Erythroblast (primary cell): Measurements from ENCODE around the gene MCTP1.

Experiments used
- GATA1 ChIP-seq: IDR thresholded peaks from 2 replicates; pipeline ENCODE4 v1.6.1; 2011; ENCODE audit warnings: low read depth, mild to moderate bottlenecking, control low read depth, low read length, moderate library complexity
- POLR2A ChIP-seq: IDR thresholded peaks from 2 replicates; pipeline ENCODE4 v1.6.1; 2011; ENCODE audit warnings: mild to moderate bottlenecking, low read length

DNA sequence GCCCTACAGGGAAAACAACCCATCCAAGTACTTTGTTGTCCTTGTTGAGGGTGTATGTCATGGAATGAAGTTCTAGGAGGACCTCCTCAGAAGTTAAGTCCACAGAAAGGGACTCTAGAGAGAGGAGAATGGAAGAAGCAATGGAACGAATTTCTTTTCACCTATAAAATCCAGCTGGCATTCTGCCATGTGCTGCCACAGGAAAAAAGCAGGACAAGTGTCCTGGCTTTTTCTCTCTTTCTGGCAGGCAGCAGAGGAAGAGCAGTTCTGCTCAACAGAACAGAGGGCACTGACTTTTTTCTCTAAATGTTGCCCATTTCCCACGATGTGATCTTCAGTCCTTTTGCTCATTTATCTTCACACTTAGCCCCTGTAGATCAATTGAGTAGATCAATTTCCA, 240.8 kb downstream of the MCTP1 start:
- TF ChIP-seq POLR2A (no peak), GATA1 (no peak)
